SU-DHL-6 (cell line): ENCODE results near the gene TSGA10IP.

Experiments
- H2AFZ ChIP-seq: fragments of 200-600 bp; sonication (generic); 2 replicates; pipeline ENCODE4 v1.6.1; 2014; ENCODE audit warnings: low read depth, mild to moderate bottlenecking, moderate library complexity, mixed read lengths, antibody characterized with exemption, low read length; ENCODE audit not compliant: severe bottlenecking
- H3F3A ChIP-seq: fragments of 200-600 bp; shearing (Covaris generic); 2 replicates; pipeline ENCODE4 v1.6.0; 2016; ENCODE audit warnings: antibody characterized with exemption, mild to moderate bottlenecking; ENCODE audit not compliant: insufficient read depth
- H3K27ac ChIP-seq: fragments of 200-600 bp; sonication (generic); 2 replicates; pipeline ENCODE4 v1.5.1; 2016; ENCODE audit warnings: low read depth, mild to moderate bottlenecking, low read length, moderate library complexity, mixed read lengths
- H3K27me3 ChIP-seq: fragments of 200-600 bp; sonication (generic), shearing (Covaris generic); 2 replicates; pipeline ENCODE4 v1.6.0; 2014; ENCODE audit warnings: mild to moderate bottlenecking, low read length
- H3K36me3 ChIP-seq: fragments of 200-600 bp; sonication (generic); 2 replicates; pipeline ENCODE4 v1.6.1; 2014; ENCODE audit warnings: mild to moderate bottlenecking, low read length, mixed read lengths
- H3K4me2 ChIP-seq: fragments of 300-600, 200-600 bp; shearing (Covaris generic), sonication (generic); 2 replicates; pipeline ENCODE4 v1.6.0; 2014; ENCODE audit warnings: low read length, low read depth, mild to moderate bottlenecking; ENCODE audit not compliant: poor library complexity, severe bottlenecking
- H3K4me3 ChIP-seq: fragments of 200-600 bp; sonication (generic); 2 replicates; pipeline ENCODE4 v1.5.1; 2014; ENCODE audit warnings: antibody characterized with exemption, low read length, mild to moderate bottlenecking, mixed read lengths; ENCODE audit not compliant: insufficient read depth, poor library complexity, severe bottlenecking
- H3K79me2 ChIP-seq: fragments of 200-600 bp; sonication (generic); 2 replicates; pipeline ENCODE4 v1.6.1; 2014; ENCODE audit warnings: mild to moderate bottlenecking, low read length, moderate library complexity; ENCODE audit not compliant: insufficient read depth
- H3K9ac ChIP-seq: fragments of 200-600 bp; sonication (generic); 2 replicates; pipeline ENCODE4 v1.7.0; 2014; ENCODE audit warnings: mild to moderate bottlenecking, low read length
- H3K9me2 ChIP-seq: fragments of 200-600 bp; sonication (generic); replicated peaks from 2 replicates; pipeline ENCODE4 v1.6.1; 2014; ENCODE audit warnings: low read length; ENCODE audit not compliant: insufficient read depth
- H3K9me3 ChIP-seq: fragments of 200-600 bp; sonication (generic); 2 replicates; pipeline ENCODE4 v1.6.1; 2014; ENCODE audit warnings: low read length, mixed read lengths; ENCODE audit not compliant: insufficient read depth
- H4K20me1 ChIP-seq: fragments of 200-600 bp; sonication (generic); 2 replicates; pipeline ENCODE4 v1.6.1; 2014; ENCODE audit warnings: low read depth, mild to moderate bottlenecking, antibody characterized with exemption, low read length, moderate library complexity, mixed read lengths
- CTCF ChIP-seq: fragments of 200-600 bp; sonication (generic); IDR thresholded peaks from one replicate; pipeline ENCODE4 v1.5.1; 2017; ENCODE audit warnings: antibody characterized with exemption, mild to moderate bottlenecking, low read length, moderate library complexity; ENCODE audit not compliant: insufficient read depth, poor library complexity, severe bottlenecking
- EZH2phosphoT487 ChIP-seq: fragments of 200-600 bp; sonication (generic), shearing (Covaris generic); conservative IDR thresholded peaks from 2 replicates; pipeline ENCODE4 v1.6.1; 2018; ENCODE audit warnings: mild to moderate bottlenecking, antibody characterized with exemption, low read length, moderate library complexity, mixed read lengths

The TSGA10IP gene

GRCh38 chr11:65911682-65912568, 33.4 kb upstream of the TSGA10IP start:
- H3K36me3 ChIP-seq, result no peaks in the 10 kb centered on the region
- no peak overlapping the region for H3K9ac ChIP-seq
- no peaks in the 10 kb centered on the region for H4K20me1 ChIP-seq
- H2AFZ ChIP-seq, result no peak overlapping the region
- no peaks in the 10 kb centered on the region for H3K27me3 ChIP-seq
- H3K79me2 ChIP-seq, result no peaks in the 10 kb centered on the region
- TF ChIP-seq EZH2phosphoT487 (no peak), CTCF (no peak)
- no peak overlapping the region for H3K4me2 ChIP-seq
- no peaks in the 10 kb centered on the region for H3F3A ChIP-seq
- H3K4me3 ChIP-seq, result no peak overlapping the region
- H3K9me3 ChIP-seq, result no peaks in the 10 kb centered on the region
- no peaks in the 10 kb centered on the region for H3K9me2 ChIP-seq
- H3K27ac ChIP-seq, result no peak overlapping the region

- no peaks in the 10 kb centered on the region for H3K9me3 ChIP-seq
- H4K20me1 ChIP-seq, result no peaks in the 10 kb centered on the region
- no peak overlapping the region for H3K9ac ChIP-seq
- no peaks in the 10 kb centered on the region for H3K79me2 ChIP-seq
- H3K4me3 ChIP-seq, result no peak overlapping the region
- no peaks in the 10 kb centered on the region for H3K36me3 ChIP-seq
- H2AFZ ChIP-seq, result no peak overlapping the region
- H3K4me2 ChIP-seq, result no peak overlapping the region
- no peak overlapping the region for H3K27ac ChIP-seq
- H3K9me2 ChIP-seq, result no peaks in the 10 kb centered on the region
- TF ChIP-seq CTCF (no peak), EZH2phosphoT487 (no peak)
- no peaks in the 10 kb centered on the region for H3F3A ChIP-seq
- no peaks in the 10 kb centered on the region for H3K27me3 ChIP-seq
These were observed 32.4 kb upstream of the TSGA10IP start for GRCh38 chr11:65912845-65913244.

GRCh38 chr11:65915101-65915820, 30.0 kb upstream of the TSGA10IP start:
- no peak overlapping the region for H3K27ac ChIP-seq
- H3K9ac ChIP-seq, result no peak overlapping the region

More at GRCh38 chr11:65915101-65915820, 30.0 kb upstream of the TSGA10IP start:
- Histone ChIP-seq H3K36me3 (no peaks in the 10 kb centered on the region), H3K9me3 (no peaks in the 10 kb centered on the region), H4K20me1 (no peaks in the 10 kb centered on the region), H3K4me2 (no peak overlapping the region), H2AFZ (no peak overlapping the region), H3F3A (no peaks in the 10 kb centered on the region), H3K9me2 (no peaks in the 10 kb centered on the region), H3K79me2 (no peaks in the 10 kb centered on the region), H3K27me3 (no peaks in the 10 kb centered on the region), H3K4me3 (no peak overlapping the region)
- TF ChIP-seq CTCF, result no peak
- TF ChIP-seq EZH2phosphoT487, result no peak
